HG03025 (cell line): ENCODE measurements around the gene PFKM.
"Not testable (repeated sequence)": the region's sequence is repeated elsewhere in the genome, so short reads cannot be mapped to it uniquely, and the experiment has no call there.

Experiments used
- ATAC-seq: cut with Tn5 transposase; IDR thresholded peaks from one replicate; pipeline ENCODE4 v1.9.1; 2021; ENCODE audit warnings: mild to moderate bottlenecking, moderate library complexity; ENCODE audit not compliant: unreplicated experiment, low FRiP score

Gene PFKM

DNA sequence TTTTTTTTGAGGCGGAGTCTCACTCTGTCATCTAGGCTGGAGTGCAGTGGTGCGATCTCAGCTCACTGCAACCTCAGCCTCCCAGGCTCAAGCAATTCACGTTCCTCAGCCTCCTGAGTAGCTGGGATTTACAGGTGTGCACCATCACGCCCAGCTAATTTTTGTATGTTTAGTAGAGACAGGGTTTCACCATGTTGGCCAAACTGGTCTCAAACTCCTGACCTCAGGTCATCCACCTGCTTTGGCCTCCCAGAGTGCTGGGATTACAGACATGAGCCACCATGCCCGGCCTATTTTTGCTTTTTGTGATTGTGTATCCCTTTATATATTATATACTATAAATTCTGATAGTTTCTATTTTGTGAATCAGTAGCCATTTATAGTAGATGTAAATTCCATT, 36.6 kb downstream of the PFKM start:
- not testable (repeated sequence) for ATAC-seq

DNA sequence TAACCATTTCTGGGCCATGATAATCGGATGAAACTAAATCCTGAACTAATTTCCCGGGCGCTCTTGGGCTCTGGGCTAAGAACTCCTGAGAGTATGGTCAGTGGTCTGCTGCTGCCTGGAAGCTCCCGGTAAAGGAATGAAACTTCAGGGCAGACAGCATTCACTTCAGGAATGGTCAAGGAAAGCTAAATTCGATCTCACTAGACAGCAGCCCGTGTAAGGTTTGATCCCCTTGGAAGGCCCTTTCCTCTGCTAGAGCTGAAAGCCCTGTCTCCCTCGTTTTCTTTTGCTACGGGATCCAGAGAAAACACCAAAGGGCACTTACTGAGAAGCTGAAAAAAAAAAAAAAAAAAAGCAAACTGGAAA, 37.5 kb downstream of the PFKM start:
- no peak for ATAC-seq

DNA sequence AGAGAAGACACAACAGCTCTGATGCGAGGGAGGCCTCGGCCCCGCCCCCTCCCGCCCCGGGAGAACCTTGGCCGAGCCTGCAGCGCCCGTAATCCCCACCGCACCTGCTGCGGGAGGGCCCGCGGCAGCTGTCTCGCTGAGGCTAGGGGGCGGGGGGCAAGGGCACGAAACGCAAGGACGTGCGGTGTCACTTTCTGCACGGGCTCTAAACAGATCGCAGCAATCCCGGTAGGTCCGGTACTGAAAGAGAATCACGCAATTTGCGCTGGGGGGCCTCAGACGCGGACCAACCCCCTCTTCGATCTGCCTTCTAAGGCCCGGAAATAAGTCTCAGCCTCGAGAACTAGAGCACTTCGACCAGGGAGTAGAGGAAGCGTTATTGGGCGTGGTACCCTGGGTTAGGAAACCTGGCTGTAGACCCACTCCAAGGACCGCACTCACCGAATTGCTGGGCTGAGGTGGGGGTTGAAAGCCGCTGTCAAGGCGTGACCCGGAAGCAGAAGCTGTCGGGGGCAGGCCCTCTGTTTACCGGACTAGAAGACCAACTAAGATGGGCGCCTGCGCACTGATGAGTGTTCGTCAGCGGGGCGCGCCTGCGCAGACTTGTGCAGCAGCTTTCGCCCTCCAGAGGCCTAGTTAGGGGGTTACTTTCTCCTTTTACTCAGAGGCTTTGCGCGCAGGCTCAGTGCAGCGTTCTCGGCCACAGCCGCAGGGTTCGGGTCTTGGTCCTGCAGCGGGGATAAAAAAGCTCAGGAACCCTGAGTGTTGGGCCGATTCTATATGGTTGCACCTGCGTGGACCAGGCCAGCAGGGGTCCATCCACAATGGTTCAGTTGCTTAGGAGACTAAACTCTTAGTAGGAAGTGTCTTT, 38.1 kb downstream of the PFKM start, which contains the start of gene ASB8:
TSS of gene ASB8 (minus strand) at position 498 of the 871 bp plus-strand sequence. CDS start 4,019 bp downstream, outside the sequence.
- ATAC-seq = peak; percentile 84

DNA sequence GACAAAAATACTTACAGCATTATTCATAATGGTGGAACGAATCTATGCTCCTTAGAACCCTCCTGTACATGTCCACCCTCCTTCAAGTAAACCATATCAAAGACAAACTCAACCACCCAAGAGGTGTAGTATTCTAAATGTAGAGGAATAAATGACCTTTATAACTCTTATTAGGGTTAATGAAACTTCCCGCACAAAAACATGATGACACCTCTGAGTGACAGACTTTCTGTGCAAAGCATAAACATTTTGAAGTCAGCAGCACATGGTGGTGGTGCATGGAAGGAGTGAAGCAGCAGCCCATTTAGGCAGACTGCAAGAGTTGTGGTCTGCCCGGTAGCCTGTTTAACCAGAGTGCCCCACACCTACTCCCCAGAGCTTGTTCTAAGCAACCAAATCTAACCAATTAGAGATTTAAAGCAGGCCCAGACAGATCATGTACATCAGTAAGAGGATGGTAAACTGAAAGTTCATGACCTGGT, 38.8 kb downstream of the PFKM start:
- ATAC-seq = peak; percentile 6

DNA sequence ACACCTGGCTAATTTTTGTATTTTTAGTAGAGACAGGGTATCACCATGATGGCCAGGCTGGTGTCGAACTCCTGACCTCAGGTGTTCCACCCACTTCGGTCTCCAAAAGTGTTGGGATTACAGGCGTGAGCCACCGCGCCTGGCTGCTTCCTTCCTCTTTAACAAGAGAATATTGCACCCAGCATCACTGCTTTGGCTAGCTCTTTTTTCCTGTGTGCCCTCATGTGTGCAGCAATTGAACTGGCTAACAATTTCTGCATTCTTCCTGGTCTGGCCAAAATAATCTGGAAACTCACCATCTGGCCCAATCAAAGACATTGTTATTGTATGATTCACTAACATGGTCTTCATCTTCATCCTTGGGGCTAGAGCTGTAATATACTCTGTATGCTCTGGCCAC, 40.9 kb downstream of the PFKM start:
- no peak for ATAC-seq

DNA sequence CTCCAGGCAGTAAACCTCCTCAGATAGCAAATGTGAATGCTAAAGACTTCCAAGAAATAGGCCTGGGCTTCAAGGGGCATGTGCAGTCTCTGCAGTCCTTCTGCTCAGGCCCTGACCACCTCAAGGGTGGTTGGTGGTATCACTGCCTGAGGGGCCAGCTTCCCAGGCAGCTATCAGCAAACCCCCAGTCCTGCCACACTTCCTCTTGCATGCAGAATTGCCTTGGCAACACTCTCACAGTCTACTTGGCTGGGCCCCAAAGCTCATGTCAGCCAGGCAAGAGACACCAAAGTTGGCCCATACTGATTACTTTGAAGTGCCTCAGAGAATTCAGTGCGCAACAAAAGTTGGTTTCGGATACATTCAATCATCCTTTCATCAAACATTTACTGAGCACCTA, 41.6 kb downstream of the PFKM start:
- ATAC-seq = no peak

DNA sequence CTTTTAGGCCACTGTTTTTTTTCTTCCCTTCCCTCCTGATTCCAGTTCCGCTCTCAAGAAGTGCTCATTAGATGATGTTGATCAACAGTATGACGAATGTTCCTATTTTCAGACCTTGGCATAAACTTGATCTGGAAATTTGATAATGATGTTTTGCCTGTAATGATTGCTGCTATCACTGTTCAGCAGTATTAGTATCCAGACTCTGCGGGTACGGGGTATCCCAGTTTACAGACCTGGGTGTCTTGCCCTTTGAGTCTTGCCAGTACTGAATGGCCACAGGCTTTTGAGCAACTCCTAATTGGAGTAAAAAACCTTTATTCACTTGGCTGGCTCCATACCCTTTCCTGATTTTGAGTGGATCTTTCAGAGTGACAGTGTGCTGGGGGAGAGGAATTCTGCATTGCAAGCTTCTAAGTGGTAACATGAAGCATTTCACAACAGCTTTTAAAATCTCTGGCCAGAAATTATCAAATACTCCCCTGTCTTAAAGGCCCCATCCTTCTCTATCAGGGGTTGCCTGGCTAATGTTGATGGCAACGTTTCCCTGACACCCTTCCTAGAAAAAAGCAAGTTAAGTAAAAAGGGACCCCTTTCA, 44.1 kb downstream of the PFKM start:
- no peak for ATAC-seq

DNA sequence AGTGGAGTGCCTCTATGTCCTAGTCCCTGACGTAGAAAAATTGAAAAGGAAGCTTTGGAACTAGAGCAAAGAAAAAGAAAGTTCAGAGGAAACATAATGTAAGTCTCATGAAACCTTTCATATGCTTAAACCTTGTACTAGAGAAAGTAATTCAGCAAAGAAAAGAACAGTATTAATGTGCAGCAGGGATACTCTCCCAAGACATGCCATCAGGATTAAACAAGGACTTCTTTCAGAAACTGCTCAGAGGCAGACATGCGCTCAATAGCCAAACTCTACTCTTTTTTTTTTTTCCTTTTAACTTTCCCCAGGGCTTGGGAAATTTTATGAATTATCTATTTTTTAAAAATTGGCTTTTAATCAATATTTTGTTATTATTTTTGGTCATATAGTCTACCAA, 45.3 kb downstream of the PFKM start:
- no peak for ATAC-seq

DNA sequence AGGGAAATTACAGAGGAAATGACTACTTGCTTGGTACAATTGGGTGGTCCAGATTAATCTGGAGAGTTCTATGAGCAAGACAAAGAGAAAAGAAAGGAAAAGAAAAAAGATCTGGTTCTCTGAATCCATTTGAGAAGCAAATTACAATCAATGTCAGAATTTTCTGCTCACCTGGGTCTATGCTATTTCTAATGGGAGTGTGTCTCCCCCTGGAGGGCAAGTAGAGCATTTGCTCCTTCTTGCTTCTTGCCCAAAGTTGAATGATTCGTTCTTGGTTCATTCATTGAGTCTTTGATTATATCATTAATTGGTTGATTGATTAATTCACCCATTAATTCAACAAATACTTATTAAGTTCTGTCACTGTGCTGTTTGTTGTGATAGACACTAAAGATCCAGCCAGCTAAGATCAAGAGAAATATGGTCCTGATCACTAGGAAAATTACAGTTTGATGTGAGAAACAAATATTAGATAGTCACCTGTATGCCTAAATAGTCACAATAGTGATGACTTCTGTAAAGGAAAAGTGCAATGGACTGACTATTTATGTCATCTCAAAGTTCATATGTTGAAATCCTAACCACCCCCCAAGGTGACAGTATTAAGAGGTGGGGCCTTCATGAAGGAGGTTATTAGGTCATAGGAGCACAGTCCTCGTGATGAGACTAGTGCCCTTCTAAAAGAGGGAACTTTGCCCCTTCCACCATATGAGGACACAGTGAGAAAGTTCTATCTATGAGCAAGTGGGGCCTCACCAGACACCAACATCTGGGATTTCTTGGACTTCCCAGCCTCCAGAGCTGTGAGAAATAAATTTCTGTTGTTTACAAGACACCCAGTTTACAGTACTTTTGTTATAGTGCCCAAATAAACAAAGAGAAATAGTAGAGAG, 46.2 kb downstream of the PFKM start:
- no peak for ATAC-seq

DNA sequence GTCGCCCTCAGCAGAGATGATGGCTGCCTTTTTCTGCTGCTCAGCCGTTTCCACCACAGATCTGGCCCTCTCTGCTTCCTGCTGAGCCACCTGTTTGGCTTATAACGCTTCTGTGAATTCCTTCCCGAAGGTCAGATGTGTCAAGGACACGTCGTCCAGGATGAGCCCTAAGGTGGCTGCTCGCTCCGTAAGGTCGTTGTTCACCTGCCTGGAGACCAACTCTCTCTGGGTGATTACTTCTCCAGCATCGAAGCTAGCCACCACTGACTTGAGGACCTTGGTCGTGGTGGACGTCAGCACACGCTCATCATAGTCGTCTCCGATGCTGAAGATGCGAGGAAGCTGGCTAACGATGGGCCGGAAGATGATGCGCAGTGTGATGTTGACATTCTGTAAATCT, 49.8 kb downstream of the PFKM start:
- no peak for ATAC-seq

DNA sequence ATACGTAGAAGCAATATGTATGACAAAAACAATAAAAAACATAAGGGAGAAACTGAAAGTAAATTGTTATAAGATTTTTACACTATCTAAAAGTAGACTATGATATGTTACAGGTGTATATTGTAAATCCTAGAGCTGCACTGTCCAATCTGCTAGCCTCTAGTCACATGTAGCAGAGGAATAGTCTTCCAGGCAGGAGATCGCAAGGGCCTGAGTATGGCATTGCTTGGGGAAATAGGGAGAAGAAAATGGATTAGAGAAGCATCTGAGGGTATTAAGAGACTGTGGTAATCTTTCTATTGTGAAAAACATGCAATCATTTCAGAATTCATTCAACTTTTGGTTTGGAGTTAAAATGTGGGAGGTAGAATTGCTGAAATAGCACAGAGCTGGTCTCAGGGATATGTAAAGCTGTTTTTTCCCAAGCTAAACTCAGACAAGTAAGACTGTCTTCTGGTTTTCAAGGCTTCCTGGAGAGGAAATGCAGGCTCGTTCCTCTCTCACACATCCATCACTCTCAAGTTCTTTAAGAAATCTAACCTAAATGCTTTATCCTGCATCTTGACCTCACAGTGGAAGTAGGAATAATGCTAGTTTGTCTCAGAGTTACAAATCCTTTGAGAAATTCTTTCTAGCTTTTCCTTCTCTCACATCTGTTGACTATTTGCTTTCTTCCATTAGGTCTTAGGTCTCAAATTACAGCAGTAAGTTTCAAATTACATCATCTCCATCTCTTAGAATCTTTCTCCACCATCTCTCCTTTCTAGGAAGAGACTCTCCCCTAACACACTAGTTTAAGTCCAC, 56.7 kb downstream of the PFKM start:
- no peak for ATAC-seq

DNA sequence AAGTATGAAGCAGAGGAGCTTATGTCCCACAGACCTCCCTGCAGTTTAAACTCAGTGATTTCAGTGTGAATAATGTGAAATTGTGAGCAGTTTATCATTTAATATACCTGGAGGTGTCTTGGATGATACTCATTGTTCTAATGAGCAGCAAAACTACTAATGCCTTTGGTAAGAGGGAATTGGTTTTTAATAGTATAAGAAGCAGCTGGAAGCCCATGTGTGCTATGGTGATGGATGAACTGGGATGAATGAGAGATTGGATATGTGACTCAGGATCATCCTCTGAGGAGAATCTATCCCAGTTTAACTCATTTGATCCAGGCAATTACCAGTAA, 57.2 kb downstream of the PFKM start:
- no peak for ATAC-seq

DNA sequence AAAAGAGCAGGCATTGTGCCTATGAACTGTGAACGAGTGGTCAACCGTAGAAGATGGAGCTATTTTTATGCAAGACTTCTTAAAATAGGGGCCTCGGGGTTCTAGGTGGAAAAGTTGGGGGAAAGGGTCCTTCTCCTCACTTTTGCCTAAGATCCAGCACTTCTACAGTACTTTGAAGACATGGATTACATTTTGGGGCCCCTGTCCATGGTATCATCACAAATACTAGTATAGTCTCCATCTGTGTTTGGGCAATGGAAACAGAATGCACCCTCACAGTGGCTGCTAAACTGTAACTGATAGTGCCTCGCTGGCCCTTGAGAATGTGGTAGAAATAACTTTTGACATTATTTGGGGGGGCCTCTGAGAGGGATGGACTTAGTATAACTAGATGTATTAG, 58.8 kb downstream of the PFKM start:
- no peak for ATAC-seq

DNA sequence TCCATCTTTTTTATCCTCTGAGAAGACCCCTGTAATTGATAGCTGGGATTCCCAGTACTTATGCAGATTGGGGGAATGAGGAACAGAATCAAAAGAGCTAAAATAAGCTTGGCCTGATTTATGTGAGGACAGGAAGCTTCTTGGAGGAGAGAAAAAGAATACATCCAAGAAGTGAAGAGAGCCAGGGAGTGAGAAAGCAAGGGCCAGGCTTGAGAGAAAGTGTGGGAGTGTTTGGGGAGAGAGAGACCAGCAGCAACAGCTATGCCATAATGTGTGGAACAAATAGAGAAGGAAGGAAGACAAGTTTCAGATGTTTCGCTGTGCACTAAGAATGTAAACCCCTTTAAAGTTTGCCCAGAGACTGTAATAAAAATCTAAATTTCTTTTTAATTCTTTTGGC, 60.3 kb downstream of the PFKM start:
- ATAC-seq = no peak

DNA sequence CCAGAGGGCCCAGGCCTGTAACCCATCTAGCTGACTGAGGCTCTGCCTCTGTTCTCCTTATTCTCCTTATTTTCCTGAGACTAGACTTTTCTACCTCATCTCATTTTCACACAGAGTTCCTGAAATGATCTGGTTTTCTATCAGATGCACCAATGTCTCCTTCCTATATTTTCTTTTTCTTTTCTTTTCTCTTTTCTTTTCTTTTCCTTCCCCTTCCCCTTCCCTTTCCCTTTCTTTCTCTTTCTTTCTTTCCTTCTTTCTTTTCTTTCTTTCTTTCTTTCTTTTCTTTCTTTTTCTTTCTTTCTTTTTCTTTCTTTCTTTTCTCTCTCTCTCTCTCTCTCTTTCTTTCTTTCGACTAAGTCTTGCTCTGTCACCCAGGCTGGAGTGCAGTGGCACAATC, 61.3 kb downstream of the PFKM start:
- ATAC-seq = no peak

DNA sequence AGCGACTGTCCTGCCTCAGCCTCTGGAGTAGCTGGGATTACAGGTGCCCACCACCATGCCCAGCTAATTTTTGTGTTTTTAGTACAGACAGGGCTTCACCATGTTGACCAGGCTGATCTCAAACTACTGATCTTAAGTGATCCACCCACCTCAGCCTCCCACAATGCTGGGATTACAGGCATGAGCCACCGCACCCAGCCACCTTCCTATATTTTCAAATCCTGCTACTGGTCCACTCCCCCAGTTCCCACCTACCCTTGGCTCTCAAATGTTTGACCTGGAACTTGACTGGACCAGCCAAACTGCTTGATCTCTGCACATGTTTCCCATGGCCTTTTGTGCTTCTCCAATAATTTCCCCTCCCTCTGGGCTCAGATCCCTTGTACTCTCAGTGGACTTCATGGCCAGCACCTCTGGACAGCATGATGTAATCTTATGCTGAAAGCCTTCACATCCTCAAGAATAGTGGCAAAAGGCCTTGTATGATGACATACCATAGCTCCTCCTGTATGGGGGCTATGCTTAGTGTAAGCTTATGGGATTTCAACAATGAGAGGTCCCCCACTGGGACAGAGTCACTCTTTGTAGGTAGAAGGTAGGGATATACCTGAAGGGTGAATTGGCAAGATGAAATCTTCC, 61.8 kb downstream of the PFKM start:
- ATAC-seq = no peak

DNA sequence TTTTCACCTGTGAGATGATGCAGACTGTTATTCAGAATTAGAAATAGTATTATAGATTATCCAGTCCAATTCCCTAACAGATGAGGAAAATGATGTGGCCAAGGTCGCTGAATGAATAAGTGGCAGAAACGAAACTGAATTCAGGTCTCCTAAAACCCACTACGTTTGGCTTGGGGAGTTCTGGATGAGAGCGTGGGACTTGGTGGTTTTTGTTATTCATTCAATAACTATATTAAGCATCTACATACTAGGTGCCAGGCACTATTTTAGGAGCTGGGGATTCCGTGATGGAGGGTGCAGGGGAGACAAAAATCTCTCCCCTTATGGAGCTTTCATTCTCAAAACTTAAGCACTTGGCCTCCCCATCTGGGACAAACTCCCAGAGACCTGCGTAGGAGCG, 63.5 kb downstream of the PFKM start:
- no peak for ATAC-seq

DNA sequence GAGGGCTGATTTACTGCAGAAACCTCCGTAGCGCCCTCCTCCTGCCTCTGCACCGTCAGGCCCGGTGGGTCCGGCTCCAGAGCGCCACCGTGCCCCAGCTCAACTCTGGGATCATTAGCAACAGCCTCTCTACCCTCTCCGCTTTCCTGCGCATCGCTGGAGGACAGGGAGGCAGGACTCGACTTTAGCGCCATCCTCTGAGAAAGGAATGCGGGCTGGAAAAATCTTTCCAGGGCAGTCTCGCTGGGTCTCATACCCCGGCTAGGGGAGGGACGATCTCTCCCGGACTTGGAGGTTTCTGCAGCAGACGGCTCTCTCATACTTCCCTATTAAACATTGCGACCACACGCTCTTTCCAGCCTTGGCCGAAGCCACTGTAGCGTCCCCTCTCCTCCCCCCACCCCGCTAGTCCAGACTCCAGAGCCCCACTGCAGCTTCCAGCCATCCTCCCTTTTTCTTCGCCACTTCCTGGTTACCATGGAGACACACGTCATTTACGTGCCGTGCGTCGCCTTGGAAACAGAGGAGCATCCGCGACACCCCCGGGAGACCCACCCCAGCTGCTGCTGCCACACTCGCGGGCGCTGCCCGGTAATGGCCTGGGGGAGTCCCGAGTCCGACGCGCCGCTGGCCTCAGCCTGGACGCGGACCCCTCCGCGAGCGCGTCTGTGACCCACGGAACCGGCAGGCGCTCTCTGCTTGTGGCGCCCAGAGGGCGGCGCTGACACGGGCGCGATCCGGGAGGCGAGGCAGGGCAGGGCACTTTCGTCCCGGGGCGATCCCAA, 64.1 kb downstream of the PFKM start, which contains the start of gene CCDC184:
TSS of gene CCDC184 (plus strand) at position 554 of the 785 bp plus-strand sequence. CDS start 479 bp downstream, outside the sequence.
- ATAC-seq = peak; percentile 72
